ENCODE data around the gene SIRT6. TPM values are rescaled to one million over a fixed set of nuclear protein-coding genes. Genes with fewer than 3 reads are reported as not detected.
"Not testable (repeated sequence)": the region's sequence is repeated elsewhere in the genome, so short reads cannot be mapped to it uniquely, and the experiment has no call there.

Gene SIRT6
- total RNA-seq, 1 donor from 2014 or later = 9.3 TPM

DNA sequence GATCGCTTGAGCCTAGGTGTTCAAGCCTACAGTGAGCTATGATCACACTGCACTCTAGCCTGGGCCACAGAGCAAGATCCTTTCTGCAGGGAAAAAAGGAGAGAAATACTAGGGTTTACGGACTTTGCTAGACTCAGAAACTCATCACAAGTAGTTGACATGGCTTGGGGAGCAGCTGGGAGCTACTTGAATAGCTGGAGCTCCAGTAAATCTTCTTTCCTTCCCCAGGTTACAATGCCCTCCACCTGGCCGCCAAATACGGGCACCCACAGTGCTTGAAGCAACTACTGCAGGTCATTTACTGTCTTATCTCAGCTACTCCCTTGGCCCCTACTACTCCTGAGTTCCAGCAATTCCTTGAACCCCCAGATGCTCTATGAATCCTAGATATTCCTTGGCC lies 19.4 kb upstream of the SIRT6 start:
- ATAC-seq = no peak
- DNase-seq = no peak
- intact Hi-C loops (cut with micrococcal nuclease) = no loop called here

GRCh38 chr19:4200940-4201542 lies 18.7 kb upstream of the SIRT6 start:
- intact Hi-C loops (cut with micrococcal nuclease) = no loop called here
- DNase-seq = no peak
- ATAC-seq = no peak

DNA sequence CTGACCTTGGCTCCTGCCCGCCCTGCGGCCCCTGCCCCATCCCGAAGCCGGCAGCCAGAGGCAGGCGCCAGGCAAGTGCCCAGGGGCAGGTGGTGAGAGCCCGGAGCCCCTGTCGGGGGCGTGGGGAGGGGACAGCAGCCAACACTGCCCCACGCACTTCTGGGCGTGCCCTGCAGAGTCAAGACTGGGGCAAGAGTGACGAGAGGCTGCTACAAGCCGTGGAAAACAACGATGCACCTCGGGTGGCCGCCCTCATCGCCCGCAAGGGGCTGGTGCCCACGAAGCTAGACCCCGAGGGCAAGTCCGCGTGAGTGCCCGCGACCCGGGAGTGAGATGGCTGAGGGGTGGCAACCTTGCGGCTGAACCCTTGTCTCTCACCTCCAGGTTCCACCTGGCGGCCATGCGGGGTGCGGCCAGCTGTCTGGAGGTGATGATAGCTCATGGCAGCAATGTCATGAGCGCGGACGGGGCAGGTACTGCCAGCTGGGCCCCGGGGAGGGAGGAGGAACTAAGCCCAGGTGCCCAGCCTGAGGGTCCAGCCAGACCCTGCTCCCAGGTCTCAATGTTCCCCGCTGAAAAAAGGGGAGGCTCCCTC lies 17.4 kb upstream of the SIRT6 start:
- intact Hi-C loops (cut with micrococcal nuclease) = no loop called here
- ATAC-seq = no peak
- no peak for DNase-seq

DNA sequence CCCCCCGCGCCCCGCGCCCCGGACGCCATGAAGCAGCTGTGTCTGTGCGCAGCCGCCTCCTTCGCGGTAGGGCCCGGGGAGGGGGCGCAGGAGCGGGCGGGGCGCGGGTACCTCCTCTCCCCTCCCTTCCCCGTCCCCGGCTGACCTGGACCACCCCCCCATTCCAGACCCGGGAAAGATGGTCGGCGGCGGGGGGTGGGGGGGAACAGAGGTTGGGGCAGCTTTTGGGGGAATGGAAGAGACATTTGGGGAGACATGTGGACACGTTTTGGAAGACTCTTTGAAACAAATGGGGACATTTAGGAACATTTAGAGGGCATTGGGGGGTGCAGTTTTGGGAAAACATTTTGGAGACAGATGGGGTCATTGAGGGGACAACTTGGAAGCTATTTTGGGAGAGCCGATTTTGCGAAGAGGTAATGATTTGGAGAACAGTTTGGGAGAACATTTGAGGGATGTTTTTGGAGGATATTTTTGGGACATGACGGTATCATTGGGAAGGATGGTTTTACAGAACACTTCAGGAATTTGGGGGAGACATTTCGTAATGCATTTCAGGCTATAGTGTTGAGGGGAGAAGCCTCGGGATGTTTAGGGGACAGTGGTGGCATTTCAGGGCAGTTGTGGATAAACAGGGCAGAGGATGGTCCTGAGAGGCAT lies 16.2 kb upstream of the SIRT6 start:
- intact Hi-C loops (cut with micrococcal nuclease) = no loop called here
- ATAC-seq (no peak), DNase-seq (no peak)

DNA sequence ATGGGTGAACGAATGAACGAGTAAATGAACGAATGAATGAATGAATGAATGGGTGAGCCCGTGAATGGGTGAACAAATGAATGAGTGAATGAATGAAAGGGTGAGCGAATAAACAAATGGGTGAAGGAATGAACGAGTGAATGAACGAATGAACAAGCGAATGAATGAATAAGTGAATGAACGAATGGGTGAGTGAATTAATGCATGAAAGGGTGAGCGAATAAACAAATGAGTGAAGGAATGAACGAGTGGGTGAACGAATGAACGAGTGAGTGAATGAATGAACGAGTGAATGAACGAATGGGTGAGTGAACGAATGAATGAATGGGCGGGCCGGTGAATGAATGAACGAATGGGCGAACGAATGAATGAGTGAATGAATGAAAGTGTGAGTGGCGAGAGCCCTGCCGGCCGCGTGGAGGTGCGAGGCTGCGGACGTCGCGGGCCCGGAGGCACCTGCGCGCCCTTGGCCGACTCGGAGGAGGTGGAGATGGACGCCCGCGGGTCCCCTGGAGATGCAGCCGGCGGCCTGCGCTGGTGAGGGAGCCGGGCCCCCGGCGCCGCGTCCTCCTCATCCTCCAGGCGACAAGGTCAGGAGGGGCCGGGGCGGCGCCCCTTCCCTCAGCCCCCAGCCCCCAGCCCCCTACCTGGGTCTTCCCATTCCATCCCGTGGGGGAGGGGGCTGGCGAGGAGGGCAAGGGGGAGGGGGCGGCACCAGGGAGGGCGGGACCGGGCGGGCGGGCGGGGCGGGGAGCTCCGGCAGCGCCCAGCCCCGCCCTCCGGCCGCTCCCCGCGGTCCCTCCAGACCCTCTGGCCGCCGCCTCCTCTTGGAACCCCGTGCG lies 15.5 kb upstream of the SIRT6 start:
- ATAC-seq (no peak), DNase-seq (no peak)
- intact Hi-C loops (cut with micrococcal nuclease) = no loop called here

- DNase-seq (no peak), ATAC-seq (no peak)
- intact Hi-C loops (cut with micrococcal nuclease) = no loop called here
Measured at GRCh38 chr19:4197228-4197624, 14.9 kb upstream of the SIRT6 start.

DNA sequence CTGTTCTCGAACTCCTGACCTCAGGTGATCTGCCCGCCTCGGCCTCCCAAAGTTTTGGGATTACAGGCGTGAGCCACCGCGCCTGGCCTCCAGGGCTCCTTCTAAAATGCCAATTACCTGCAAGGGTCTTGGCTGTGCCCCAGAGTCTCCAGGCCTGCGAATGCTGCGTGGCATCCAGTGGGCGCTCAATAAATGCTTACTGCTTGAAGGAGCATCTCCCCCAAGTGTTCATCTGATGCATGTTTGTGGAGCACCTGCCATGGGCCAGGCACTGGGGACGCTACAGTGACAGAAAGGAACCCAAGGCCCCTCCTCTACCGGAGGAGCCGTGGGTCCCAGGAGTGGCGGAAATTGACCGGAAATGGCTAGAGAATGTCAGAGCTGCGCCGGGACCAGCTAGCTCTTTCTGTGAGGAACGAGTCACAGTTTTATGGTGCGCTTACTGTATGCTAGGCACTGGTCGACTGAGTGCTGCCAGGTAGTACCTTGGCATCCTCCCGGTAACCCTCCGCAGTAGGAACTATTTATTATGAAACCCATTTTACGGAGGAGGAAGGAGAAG lies 14.3 kb upstream of the SIRT6 start:
- DNase-seq (no peak), ATAC-seq (no peak)
- intact Hi-C loops (cut with micrococcal nuclease) = no loop called here

GRCh38 chr19:4196009-4196408 lies 13.6 kb upstream of the SIRT6 start:
- ATAC-seq = no peak
- intact Hi-C loops (cut with micrococcal nuclease) = no loop called here
- DNase-seq = no peak

DNA sequence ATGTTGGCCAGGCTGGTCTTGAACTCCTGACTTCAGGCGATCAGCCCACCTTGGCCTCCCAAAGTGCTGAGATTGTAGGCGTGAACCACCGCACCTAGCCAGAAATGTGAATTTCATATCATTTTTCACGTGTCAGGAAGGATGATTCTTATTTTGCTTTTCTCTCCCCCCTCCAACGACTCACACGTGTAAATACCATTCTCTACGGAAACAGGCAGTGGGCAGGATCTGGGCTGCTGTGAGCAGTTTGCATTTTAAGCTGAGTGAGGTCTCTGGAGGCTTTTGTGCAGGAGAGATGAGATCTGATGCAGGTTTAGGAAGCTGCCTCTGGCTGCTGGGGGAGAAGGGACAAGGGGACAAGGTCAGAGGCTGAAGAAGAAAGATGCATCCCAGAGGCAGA lies 12.0 kb upstream of the SIRT6 start:
- no peak for DNase-seq
- intact Hi-C loops (cut with micrococcal nuclease) = no loop called here
- no peak for ATAC-seq

DNA sequence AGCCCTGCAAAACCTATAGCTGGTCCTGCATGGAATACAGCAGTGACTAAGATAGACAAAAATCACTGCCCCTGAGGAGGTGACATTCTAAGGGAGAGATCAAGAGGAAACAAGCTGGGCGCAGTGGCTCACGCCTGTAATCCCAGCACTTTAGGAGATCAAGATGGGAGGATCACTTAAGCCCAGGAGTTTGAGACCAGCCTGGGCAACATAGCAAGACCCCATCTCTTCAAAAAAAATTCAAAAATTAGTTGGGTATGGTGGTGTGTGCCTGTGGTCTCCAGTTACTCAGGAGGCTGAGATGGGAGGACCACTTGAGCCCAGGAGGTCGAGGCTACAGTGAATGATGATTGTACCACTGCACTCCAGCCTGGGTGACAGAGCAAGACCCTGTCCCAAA lies 10.2 kb upstream of the SIRT6 start:
- ATAC-seq; intact Hi-C loops (cut with micrococcal nuclease); DNase-seq: not testable (repeated sequence)

GRCh38 chr19:4189641-4190040 lies 7.3 kb upstream of the SIRT6 start:
- intact Hi-C loops (cut with micrococcal nuclease) = no loop called here
- ATAC-seq = no peak

DNA sequence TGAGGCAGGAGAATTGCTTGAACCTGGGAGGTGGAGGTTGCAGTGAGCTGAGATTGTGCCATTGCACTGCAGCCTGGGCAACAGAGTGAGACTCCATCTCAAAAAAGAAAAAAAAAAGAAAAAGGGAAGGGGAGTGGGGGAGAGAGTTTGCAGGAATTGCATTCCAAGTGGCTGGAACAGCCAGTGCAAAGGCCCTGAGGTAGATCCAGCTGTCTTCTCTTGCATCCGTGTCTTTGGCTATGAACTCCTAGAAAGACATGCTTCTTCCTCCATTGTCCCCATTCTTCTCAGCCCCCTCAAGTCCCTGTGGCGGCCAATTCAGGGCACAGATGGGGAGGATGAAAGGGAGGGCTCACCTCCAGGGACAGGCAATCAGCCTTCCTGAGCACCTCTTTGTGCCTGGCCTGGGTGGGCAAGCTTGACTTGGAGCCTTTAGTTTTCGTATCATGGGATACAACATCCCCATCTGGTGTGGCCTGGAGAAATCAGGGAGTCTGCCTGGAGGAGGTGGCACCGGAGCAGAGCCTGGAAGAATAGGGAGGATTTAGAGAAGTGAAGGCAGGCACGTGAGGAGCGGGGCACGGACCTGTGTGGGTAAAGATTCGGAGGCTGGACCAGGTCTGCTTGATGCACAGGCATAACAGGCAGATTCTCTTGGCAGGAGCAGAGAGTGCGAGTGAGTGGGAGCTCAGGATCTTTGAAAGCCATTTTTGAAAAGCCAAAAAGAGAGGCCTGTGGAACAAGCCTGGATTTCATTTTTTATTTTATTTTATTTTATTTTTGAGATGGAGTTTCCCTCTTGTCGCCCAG lies 5.2 kb upstream of the SIRT6 start:
- intact Hi-C loops (cut with micrococcal nuclease) = no loop called here
- ATAC-seq (no peak), DNase-seq (no peak)

More at GRCh38 chr19:4189641-4190040, 7.3 kb upstream of the SIRT6 start:
- no peak for DNase-seq

- peak; percentile 58 for ATAC-seq
- intact Hi-C loops (cut with micrococcal nuclease) = no loop called here
- peak; percentile 70 for DNase-seq
Measured at GRCh38 chr19:4186087-4186993, 4.0 kb upstream of the SIRT6 start.

DNA sequence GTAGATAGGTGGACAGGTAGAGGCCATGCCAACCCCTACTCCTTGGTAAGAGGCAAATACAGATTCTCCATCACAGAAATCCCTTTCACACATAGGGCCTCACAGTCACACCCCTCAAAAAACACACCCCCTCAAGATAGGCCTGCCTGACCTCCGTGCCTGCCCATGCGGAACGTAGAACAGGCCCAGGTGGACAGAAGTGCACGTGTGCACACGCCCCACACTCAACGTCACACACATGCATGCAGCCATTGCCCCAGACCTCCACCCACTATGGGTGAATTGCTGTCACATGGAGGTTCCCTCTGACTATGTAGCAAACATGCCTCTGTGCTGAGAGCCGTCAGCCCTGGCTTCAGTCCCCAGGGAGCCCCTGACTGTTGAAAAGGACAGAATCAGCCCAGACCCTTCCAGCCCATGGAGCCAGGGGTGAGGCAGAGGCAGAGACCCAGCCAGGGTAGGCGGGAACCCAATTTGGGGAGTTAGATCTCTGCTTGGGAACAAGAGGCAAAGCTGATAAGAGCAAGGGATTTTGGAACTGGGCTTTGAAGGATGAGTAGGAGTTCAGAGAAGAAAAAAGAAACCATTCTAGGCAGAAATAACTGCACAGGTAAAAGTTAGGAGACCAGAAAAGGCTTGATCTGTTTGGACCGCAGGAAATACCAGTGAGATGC lies 3.2 kb upstream of the SIRT6 start:
- no peak for DNase-seq
- intact Hi-C loops (cut with micrococcal nuclease) = no loop called here
- no peak for ATAC-seq

DNA sequence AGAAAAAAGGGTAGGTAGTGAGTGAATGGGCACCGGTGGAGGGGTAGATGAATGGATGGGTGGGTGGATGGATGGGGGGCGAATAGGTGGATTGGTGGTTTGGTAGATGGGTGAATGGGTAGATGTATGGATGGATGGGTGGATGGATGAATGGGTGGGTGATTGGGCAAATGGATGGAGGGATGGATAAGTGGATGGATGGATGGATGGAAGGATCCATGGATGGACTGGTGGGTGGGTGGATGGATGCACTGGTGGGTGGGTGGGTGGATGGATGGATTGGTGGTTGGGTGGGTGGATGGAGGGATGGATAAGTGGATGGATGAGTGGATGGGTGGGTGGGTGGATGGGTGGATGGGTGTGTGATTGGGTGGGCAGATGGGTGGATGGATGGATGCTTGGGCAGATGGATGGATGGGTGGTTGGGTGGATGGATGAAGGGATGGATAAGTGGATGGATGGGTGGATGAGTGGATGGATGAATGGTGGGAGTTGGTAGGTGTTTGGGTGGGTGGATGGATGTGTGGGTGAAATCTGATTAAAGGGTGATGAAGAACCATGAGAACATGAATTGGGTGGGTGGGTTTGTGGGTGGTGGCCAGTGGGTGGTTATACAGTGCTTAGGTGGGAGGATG lies 2.5 kb upstream of the SIRT6 start:
- no peak for DNase-seq
- intact Hi-C loops (cut with micrococcal nuclease) = no loop called here
- no peak for ATAC-seq

GRCh38 chr19:4183967-4184717 lies 1.8 kb upstream of the SIRT6 start:
- no peak for ATAC-seq
- DNase-seq = no peak
- intact Hi-C loops (cut with micrococcal nuclease) = no loop called here

Data from left ventricle myocardium superior (tissue), 1 donor.